MG63 (cell line): ENCODE measurements around the gene DKKL1. TPM values are rescaled to one million over a fixed set of nuclear protein-coding genes. Genes with fewer than 3 reads are reported as not detected.

Experiments used
- DNase-seq: peaks from one replicate; pipeline ENCODE4 v3.0.0-alpha.2; 2020
- H3K27me3 ChIP-seq: fragments of 250-450 bp; sonication (Bioruptor Pico); 2 replicates; pipeline ENCODE4 v1.5.1; 2020; ENCODE audit warnings: mild to moderate bottlenecking, moderate library complexity
- H3K36me3 ChIP-seq: fragments of 250-450 bp; sonication (Bioruptor Pico); 2 replicates; pipeline ENCODE4 v1.5.1; 2020; ENCODE audit warnings: mild to moderate bottlenecking, moderate library complexity
- H3K4me3 ChIP-seq: fragments of 250-450 bp; sonication (Bioruptor Pico); 2 replicates; pipeline ENCODE4 v1.5.1; 2020; ENCODE audit warnings: mild to moderate bottlenecking, moderate library complexity
- H3K9me3 ChIP-seq: fragments of 250-450 bp; sonication (Bioruptor Pico); 2 replicates; pipeline ENCODE4 v1.5.1; 2020; ENCODE audit warnings: mild to moderate bottlenecking, moderate library complexity
- total RNA-seq: library from RNA; depleted of rRNA; stranded (reverse); fragments of >200 nt; shearing (Covaris generic); gene quantifications from 2 replicates; pipeline ENCODE4 v1.2.3, GENCODE V29; 2014; ENCODE audit warnings: low replicate concordance

DKKL1 gene
- total RNA-seq, 1 experiment from 2014 or later, result not detected

DNA sequence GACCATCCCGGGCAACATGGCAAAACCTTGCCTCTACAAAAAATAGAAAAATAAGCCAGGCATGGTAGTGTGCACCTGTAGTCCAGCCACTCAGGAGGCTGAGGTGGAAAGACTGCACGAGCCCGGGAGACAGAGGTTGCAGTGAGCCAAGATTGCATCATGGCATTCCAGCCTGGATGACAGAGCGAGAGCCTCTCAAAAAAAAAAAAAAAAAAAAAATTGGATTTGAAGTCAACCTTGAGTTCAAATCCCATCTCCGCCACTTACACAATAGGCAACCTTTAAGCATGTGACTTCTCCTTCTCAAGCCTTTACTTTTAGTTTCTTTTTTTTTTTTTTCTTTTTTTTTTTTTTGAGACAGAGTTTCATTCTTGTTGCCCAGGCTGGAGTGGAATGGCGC lies 36.4 kb downstream of the DKKL1 start:
- Histone ChIP-seq H3K4me3 (no peak overlapping the region), H3K27me3 (no peaks in the 10 kb centered on the region), H3K9me3 (no peaks in the 10 kb centered on the region), H3K36me3 (no peaks in the 10 kb centered on the region)
- DNase-seq, result no peak

DNA sequence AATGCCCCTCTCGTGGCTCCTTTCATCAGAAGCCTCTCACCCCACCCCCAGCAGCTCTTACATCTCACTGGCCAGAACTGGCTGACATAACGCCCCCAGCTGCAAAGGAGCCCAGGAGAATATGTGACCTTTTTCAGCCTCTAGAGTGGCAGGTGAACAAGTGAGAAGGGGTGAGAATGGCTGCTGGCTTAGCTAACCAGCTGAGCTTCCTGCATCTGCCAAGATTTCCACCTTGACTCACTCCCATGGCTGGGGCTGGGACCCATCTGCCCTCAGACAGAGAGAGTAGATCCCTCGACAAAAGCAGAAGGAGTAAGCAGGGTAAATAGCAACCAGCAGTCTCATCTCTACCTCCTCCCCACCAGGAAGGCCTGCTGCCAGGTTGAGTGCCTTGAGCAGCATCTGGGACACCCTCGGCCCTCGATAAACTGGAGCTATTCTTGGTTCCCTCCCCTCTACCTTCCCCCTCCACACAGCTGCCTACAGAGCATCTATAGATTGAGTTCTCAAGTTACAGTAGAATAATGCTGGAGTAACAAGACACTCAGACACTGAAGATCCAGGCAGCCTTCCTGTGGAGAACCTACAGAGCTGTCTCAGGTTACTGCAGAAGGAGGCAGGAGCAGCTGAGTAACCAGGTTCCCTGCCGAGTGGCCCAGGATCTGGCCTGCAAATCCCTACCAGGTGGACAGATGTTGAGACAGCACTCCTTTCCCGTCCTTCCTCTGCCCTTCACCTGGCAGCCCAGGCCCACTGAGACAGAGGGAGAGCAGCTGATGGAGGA lies 39.9 kb downstream of the DKKL1 start:
- no peaks in the 10 kb centered on the region for H3K9me3 ChIP-seq
- H3K27me3 ChIP-seq, result no peaks in the 10 kb centered on the region
- H3K4me3 ChIP-seq, result no peak overlapping the region
- no peaks in the 10 kb centered on the region for H3K36me3 ChIP-seq
- DNase-seq, result no peak

DNA sequence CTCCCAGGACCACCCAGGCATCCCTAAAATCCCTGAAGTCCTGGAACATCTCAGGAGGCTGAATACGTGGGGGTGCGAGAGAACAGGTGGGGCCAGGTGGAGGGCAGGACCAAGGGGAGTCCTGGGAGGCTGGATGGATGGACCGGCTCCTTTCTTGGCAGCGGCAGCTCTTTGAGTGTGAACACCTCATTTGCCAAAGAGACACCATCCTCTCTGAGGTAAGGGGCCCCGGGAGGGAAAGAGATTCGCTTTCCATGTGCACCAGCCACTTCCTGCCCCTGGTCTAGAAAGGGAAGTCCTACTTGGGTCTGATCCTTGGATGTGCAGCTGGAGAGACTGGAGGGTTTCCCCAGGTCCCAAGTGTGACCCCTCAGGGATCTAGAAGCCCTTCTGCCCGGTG lies 43.4 kb downstream of the DKKL1 start:
- H3K27me3 ChIP-seq, result no peaks in the 10 kb centered on the region
- H3K9me3 ChIP-seq, result no peaks in the 10 kb centered on the region
- no peak for DNase-seq
- no peaks in the 10 kb centered on the region for H3K36me3 ChIP-seq
- no peak overlapping the region for H3K4me3 ChIP-seq

DNA sequence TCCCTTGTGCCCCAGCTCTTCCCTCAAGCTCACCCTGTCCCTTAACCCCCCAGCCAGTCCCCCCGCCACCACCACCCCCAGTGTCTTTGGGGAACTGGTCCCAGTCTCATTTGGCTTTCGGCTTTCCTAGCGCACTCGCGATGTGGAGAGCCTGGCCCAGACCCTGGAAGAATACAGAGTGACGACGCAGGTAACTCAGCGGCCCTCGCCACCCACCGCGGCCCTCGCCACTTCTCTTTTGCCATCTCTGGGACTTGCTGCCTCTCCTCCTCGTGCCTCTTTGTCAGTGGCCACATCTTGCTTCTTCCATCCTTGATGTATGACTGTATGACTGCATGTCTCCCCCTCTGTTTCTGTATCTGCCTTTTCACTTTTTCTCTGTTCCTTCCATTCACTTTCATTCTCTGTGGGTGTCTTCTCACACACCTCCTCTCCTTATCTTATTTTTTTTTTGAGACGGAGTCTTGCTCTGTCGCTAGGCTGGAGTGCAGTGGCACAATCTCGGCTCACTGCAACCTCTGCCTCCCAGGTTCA lies 43.9 kb downstream of the DKKL1 start:
- Histone ChIP-seq H3K9me3 (no peaks in the 10 kb centered on the region), H3K36me3 (no peaks in the 10 kb centered on the region)

DNA sequence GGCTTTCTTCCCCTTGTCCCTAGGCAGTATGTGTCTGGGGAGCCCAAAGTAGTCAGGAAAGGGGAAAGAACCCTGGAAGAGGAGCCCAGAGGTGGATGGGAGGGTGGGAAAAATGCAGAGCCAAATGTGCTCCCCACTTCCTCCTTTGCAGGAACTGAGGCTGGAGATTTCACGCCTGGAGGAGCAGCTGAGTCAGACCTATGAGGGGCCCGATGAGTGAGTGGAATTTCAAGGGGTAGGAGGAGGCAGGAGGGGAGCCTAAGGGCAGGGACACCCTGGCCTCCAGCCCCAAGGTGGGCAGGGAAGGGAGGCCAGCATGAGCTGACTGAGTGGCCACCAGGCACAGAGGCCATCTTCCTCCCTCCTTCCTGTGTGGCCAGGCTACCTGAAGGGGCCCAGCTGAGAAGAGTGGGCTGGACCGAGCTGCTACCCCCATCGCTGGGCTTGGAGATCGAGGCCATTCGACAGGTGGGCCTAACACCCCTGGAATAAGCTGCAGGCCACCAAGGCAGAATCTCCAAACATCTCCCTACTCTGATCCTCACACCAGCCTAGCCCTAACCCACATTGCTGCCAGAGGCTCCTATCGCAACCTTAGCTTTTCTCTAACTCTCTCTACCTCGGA lies 45.3 kb downstream of the DKKL1 start:
- Histone ChIP-seq H3K4me3 (no peak overlapping the region), H3K36me3 (no peaks in the 10 kb centered on the region), H3K27me3 (no peaks in the 10 kb centered on the region), H3K9me3 (no peaks in the 10 kb centered on the region)
- no peak for DNase-seq

More for the DNA sequence above, 43.9 kb downstream of the DKKL1 start:
- Histone ChIP-seq H3K4me3 (no peak overlapping the region), H3K27me3 (no peaks in the 10 kb centered on the region)
- no peak for DNase-seq

DNA sequence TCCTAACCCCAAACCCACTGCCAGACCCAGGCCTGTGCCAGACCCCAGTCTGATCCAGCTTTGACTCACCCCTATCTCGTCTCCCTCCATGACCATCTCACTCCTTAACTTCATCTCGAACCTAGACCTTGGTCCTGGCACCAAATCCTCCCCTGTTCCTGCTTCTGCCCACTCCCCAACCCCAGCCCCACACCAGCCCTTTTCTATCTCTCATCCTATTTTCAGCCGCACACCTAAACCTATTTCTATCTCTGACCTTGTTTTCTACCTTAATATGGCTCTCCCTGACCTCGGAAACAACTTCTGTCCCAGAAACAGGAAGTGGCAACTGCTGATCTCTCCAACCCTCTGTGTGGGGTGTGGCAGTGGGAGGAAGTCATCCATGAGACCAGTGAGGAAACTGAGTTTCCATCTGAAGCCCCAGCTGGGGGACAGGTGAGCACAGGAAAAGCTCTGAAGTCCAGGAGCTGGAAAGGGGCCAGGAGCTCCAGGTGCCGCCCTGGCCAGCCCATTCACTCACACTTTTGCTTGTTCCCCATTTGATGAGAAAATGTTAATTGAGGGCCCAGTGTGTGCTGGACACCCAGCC lies 45.9 kb downstream of the DKKL1 start:
- H3K36me3 ChIP-seq, result no peaks in the 10 kb centered on the region
- no peaks in the 10 kb centered on the region for H3K27me3 ChIP-seq
- no peak for DNase-seq

DNA sequence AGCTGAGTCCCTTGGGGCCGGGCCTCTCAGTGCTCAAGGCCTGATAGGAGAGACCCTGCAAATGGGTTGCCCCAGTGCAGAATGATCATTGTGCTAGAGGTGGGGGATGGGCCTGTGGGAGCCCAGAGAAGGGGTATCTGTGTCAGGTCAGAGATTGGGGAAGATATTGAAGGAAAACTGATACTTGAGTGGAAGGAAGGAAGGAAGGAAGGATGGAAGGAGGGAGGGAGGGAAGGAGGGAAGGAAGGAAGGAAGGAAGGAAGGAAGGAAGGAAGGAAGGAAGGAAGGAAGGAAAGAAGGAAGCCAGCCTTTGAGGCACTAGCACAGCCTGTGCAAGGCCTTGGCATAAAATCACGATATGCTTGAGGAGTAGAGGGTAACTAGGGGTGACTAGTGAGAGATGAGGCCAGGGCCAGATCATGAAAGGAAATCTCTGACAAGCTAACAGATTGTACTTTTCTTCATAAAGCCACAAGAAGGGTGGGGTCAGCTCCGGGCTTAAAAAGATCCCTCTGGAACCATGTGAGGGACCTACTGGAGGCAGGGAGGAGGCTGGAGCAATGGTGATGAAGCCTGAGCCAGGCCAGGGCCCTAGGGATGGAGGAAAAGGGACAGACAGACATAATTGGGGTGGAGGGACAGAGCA lies 48.1 kb downstream of the DKKL1 start:
- no peak for DNase-seq
- H3K36me3 ChIP-seq, result no peaks in the 10 kb centered on the region
- no peak overlapping the region for H3K4me3 ChIP-seq
- H3K27me3 ChIP-seq, result no peaks in the 10 kb centered on the region
- no peaks in the 10 kb centered on the region for H3K9me3 ChIP-seq

More for the DNA sequence above, 45.9 kb downstream of the DKKL1 start:
- H3K9me3 ChIP-seq, result no peaks in the 10 kb centered on the region
- H3K4me3 ChIP-seq, result no peak overlapping the region

DNA sequence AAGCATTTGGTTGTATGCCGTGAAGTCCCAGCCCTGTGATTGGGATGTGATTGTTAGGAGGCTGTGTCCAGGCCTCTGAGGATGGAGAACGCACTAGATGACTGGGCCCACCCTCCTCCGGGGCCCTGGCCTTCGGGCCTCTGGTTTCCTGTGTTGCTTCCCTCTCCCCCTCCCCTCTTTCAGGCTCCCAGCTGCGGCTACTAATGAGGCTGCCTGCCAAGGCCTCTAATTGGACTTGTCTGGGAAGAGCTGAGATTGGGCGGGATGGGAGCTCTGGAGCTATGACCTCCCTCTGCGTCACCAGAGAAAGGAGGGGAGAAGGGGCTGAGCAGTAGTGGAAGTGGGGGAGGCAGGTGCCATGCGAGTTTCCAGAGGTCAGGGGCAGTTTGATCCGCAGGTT lies 49.7 kb downstream of the DKKL1 start:
- H3K9me3 ChIP-seq, result no peaks in the 10 kb centered on the region
- H3K27me3 ChIP-seq, result no peaks in the 10 kb centered on the region
- H3K36me3 ChIP-seq, result no peaks in the 10 kb centered on the region
- no peak overlapping the region for H3K4me3 ChIP-seq
- no peak for DNase-seq

DNA sequence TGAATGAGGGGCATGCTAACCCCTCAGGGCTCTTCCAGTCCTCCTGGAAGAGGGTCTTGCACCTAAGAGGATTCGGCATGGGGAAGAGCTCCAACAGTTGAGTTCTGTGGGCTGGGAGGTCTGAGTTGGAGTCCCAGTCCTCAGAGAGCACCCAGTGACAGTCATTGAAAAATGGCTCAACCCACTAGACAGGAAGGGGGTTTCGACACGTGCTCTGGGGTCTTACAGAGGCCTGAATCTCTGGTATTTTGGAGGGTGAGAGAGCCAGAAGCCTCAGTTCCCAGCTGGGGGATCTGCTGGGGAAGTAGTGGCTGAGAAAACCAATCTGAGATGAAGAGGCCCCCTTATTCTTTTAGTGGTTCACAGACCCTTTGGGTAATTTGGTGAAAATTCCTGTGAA lies 50.6 kb downstream of the DKKL1 start:
- H3K36me3 ChIP-seq, result no peaks in the 10 kb centered on the region
- H3K9me3 ChIP-seq, result no peaks in the 10 kb centered on the region
- H3K27me3 ChIP-seq, result no peaks in the 10 kb centered on the region
- no peak overlapping the region for H3K4me3 ChIP-seq
- DNase-seq, result no peak

DNA sequence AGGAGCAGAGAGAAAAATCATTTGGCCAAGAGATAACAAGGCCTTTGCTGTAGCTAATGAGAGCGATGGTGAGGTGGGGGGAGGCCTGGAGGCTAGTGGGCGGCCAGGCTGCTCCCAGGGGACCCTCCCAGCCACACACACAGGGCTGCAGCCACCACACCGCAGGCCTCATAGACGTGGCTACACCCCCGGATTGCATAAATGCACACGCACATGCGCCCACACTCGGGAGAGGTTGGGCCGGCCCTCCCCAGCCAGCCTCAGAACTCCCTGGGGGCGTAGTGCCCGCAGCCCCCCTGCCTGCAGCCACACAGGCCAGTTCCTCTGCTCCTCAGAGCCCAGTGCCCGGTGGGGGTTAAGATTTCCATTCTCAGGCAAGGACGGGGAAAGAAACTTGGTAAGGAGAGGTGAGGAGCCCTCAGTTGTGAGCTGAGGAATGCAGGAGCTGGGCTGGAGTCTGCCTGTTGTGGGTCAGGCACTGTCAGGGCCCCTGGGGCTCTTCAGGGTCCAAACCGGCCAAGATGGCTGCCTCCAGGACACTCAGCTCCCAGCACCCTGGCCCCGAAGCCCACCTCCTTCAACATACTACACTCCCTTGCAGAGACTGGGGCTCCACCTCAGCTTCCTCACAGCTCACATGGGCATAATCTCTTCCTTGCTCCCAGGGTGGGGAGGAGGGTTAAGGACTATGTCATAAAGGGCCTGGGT lies 51.6 kb downstream of the DKKL1 start:
- Histone ChIP-seq H3K36me3 (no peaks in the 10 kb centered on the region), H3K4me3 (no peak overlapping the region), H3K9me3 (no peaks in the 10 kb centered on the region), H3K27me3 (no peaks in the 10 kb centered on the region)
- DNase-seq, result no peak

DNA sequence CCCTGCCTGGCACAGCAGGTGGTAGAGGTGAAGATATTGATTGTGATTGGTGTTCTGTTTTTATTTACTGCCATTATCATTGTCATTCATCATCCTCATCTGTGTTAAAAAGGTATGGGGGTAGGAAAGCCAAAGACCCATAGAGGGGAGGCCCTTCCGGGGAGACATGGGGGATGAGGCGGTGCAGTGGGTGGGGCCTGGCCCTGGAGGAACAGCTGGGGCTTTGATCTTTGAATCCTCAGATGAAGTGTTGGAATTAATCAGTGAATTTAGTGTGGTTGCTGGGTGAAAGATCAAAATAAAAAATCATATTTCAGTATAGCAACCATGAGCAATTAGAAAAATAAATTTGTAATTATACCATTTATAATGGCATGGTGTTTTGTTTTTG lies 52.1 kb downstream of the DKKL1 start:
- Histone ChIP-seq H3K9me3 (no peaks in the 10 kb centered on the region), H3K27me3 (peaks cover 5% of the 10 kb centered on the region), H3K36me3 (no peaks in the 10 kb centered on the region), H3K4me3 (no peak overlapping the region)
- DNase-seq, result no peak

DNA sequence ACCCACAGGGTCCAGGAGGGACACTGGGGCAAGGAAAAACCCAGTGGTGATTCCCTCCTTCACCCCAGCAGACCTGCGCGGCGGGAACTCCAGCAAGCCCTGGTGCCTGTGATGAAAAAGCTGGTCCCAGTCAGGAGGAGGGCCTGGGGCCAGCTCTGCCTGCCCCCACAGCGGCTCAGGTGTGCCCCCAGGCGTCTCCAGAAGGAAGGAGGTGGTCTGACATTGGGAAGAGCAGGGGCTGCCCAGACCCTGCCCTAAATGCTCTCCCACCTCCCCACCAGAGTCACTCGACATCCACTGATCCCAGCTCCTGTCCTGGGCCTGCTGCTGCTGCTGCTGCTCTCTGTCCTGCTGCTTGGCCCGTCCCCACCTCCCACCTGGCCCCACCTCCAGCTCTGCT lies 53.4 kb downstream of the DKKL1 start:
- H3K4me3 ChIP-seq, result no peak overlapping the region
- no peaks in the 10 kb centered on the region for H3K9me3 ChIP-seq
- no peaks in the 10 kb centered on the region for H3K36me3 ChIP-seq
- H3K27me3 ChIP-seq, result peaks cover 16% of the 10 kb centered on the region
- DNase-seq, result no peak

DNA sequence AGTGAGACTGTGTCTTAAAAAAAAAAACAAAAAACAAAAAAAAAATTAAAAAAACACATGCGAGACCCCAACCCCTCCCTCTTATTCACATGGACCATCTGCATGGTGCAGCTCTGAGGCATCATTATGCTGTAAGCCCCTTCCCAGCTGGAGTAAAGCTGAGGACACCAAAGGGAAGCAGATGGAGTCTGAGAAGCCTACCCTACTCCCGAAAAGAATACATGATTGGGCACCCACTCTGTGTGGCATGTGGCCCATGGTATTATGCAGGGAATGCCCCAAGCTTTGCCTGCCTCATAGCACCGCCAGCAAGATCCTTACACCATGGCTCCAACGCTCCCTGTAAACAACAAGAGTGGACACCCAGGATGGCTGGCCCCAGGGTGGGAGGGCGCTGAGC lies 54.8 kb downstream of the DKKL1 start:
- no peaks in the 10 kb centered on the region for H3K9me3 ChIP-seq
- no peak overlapping the region for H3K4me3 ChIP-seq
- peaks cover 30% of the 10 kb centered on the region for H3K27me3 ChIP-seq
- H3K36me3 ChIP-seq, result no peaks in the 10 kb centered on the region
- DNase-seq, result no peak

DNA sequence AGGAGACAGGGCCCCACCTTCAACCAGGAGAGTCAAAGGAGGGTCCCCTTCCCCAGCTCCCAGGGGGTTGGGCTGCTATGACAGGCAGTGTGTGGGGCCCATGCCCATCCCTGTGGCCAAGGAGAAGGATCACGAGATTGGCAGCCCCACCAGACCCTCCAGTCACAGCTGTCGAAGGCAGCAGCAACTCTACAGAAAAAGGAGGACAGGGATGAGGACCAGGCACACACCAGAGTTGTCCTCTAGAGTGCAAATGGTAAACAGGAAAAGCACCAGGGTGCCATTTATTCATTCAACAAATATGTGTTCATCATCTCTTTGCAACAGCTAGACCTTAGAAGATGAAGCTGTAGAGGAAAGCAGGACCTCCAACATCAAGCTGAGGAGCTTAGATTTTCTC lies 55.5 kb downstream of the DKKL1 start:
- no peak for DNase-seq
- no peaks in the 10 kb centered on the region for H3K9me3 ChIP-seq
- H3K4me3 ChIP-seq, result no peak overlapping the region
- peaks cover 37% of the 10 kb centered on the region for H3K27me3 ChIP-seq
- H3K36me3 ChIP-seq, result no peaks in the 10 kb centered on the region

DNA sequence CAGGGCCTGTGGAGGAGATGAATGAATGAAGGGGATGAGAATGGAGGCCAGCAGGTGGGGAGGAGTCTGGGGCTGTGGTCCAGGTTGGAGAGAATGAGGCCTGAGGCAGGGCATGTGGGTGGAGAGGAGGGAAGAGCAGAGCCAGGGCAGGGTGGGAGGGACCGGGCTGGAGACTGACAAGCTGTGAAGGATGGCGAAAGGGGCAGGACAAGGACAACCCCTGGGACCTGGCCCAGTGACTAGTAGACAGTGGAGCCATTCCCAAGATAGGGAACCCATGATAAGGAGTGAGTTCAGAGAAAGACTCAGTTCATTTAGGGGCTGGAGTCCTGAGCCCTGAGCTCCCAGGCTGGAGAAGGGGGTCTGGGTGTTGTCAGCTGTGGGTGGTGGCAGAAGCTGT lies 56.5 kb downstream of the DKKL1 start:
- Histone ChIP-seq H3K36me3 (no peaks in the 10 kb centered on the region), H3K27me3 (peaks cover 46% of the 10 kb centered on the region), H3K4me3 (no peak overlapping the region), H3K9me3 (no peaks in the 10 kb centered on the region)
- DNase-seq, result no peak

DNA sequence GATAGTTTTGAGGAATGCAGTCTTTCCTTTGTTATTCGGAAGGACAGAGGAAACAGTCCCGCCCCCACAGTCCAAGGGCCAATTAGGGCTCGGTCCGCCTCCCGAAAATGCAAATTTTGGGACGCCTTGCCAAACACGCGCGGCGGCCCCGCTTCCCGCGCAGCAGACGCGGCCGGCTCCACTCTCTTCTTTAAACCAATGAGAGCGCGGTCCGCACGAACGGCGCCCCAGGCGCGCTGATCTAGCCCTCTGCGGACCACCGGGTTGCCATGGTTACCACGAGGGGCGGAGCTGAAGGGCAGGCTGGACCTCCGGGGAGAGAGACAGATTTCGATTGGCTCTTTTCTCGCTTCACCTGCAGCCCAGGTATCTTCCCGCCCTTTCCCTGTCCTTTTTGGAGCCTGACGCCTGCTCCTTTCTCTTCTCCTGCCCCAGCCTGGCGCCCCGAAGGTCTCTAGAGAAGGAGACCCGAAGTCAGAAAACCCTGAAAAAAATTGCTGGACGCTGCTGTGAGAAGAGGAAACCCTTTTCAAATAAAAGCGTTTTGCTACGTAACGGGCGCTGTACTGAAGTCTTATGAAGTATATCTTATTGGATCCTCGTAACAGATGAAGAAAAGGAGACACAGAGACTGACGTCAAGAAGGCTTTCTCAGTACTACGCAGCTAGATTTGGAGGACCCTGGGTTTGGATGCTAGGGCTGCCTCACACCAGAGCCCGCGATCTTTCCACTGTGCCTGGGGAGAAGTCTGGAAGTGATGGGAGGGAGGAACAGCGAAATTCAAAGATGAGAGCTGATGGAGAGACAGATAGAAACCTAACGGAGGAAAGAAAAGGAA lies 57.6 kb downstream of the DKKL1 start:
- Histone ChIP-seq H3K36me3 (no peaks in the 10 kb centered on the region), H3K9me3 (no peaks in the 10 kb centered on the region), H3K4me3 (peak overlapping the region; percentile 24), H3K27me3 (peaks cover 54% of the 10 kb centered on the region)
- peak; percentile 76 for DNase-seq
